GM10248 (cell line): Measurements from ENCODE around the gene SVOPL.

ENCODE experiments used
- CTCF ChIA-PET: fragments of 300-600 bp; sonication (Branson Sonifier 250); formaldehyde crosslinking; extraction: SDS; loops from one replicate; lab custom pipeline; 2021; ENCODE audit warnings: antibody characterized with exemption; lab: Yijun Ruan, JAX
- POLR2A ChIA-PET: fragments of 350-650 bp; sonication (Branson Sonifier 250); formaldehyde crosslinking; extraction: SDS; loops from one replicate; lab custom pipeline; 2020; ENCODE audit warnings: antibody characterized with exemption; lab: Yijun Ruan, JAX
- DNase-seq: peaks from one replicate; pipeline ENCODE4 v3.0.0; 2012; ENCODE audit errors: extremely low spot score
- CTCF ChIP-seq: IDR thresholded peaks from 2 replicates; pipeline ENCODE4 v1.5.1; 2012; ENCODE audit warnings: mild to moderate bottlenecking, low read depth; ENCODE audit errors: extremely low read depth, missing control alignments, control extremely low read depth

SVOPL gene

GRCh38 chr7:138668946-138669345 is 32.2 kb downstream of the SVOPL start:
- DNase-seq: no peak
- no peak for TF ChIP-seq CTCF
- ChIA-PET POLR2A (no interaction called here), CTCF (no interaction called here)

GRCh38 chr7:138668229-138668596 is 32.9 kb downstream of the SVOPL start:
- CTCF ChIA-PET: interaction anchor here (1.5 kb wide), 1 partner anchor 56 kb away, joined by 4 read pairs; no protein-coding TSS in a partner anchor
- no peak for TF ChIP-seq CTCF
- POLR2A ChIA-PET: no interaction called here
- no peak for DNase-seq

GRCh38 chr7:138667535-138668228 is 33.5 kb downstream of the SVOPL start:
- no peak for TF ChIP-seq CTCF
- ChIA-PET CTCF (interaction anchor here (0.9 to 1.5 kb wide), 2 partner anchors 14 to 56 kb away, joined by 3 to 4 read pairs; no protein-coding TSS in a partner anchor), POLR2A (interaction anchor here (0.7 kb wide), 1 partner anchor 28 kb away, joined by 3 read pairs; no protein-coding TSS in a partner anchor)
- no peak for DNase-seq

GRCh38 chr7:138666385-138666784 is 34.8 kb downstream of the SVOPL start:
- ChIA-PET POLR2A (no interaction called here), CTCF (interaction anchor here (0.9 kb wide), 1 partner anchor 13 kb away, joined by 3 read pairs; no protein-coding TSS in a partner anchor)
- TF ChIP-seq CTCF: no peak
- no peak for DNase-seq

GRCh38 chr7:138665669-138666140 is 35.5 kb downstream of the SVOPL start:
- TF ChIP-seq CTCF: no peak
- ChIA-PET POLR2A (no interaction called here), CTCF (no interaction called here)

GRCh38 chr7:138665249-138665648 is 35.9 kb downstream of the SVOPL start:
- no peak for TF ChIP-seq CTCF
- ChIA-PET POLR2A (no interaction called here), CTCF (no interaction called here)
- no peak for DNase-seq

More at GRCh38 chr7:138665669-138666140, 35.5 kb downstream of the SVOPL start:
- DNase-seq: no peak
